GM23338 (cell line): Measurements from ENCODE around the gene PTH1R. TPM values are rescaled to one million over a fixed set of nuclear protein-coding genes. Genes with fewer than 3 reads are reported as not detected.

ENCODE experiments used
- ATAC-seq: fragments of 200-7000 bp; cut with Tn5 transposase; 3 replicates; pipeline ENCODE4 v1.9.1; 2020
- DNase-seq: peaks from one replicate; pipeline ENCODE4 v3.0.0-alpha.2; 2015; ENCODE audit warnings: low spot score
- H2AFZ ChIP-seq: fragments of 200-600 bp; sonication (generic); 2 replicates; pipeline ENCODE4 v1.8.0; 2016; ENCODE audit warnings: antibody characterized with exemption, mild to moderate bottlenecking, moderate library complexity
- H3F3A ChIP-seq: fragments of 200-600 bp; sonication (generic); replicated peaks from 2 replicates; pipeline ENCODE4 v1.8.0; 2017; ENCODE audit warnings: antibody characterized with exemption, mixed run types, low read depth
- H3K27ac ChIP-seq: fragments of 200-600 bp; sonication (generic); 2 replicates; pipeline ENCODE4 v1.6.1; 2016; ENCODE audit warnings: low read depth
- H3K27me3 ChIP-seq: fragments of 200-600 bp; sonication (generic); 2 replicates; pipeline ENCODE4 v1.8.0; 2016; ENCODE audit warnings: mild to moderate bottlenecking, mixed run types, moderate library complexity; ENCODE audit not compliant: insufficient read depth
- H3K36me3 ChIP-seq: fragments of 200-600 bp; sonication (generic); 2 replicates; pipeline ENCODE4 v1.8.0; 2016; ENCODE audit warnings: mild to moderate bottlenecking; ENCODE audit not compliant: insufficient read depth
- H3K4me1 ChIP-seq: fragments of 200-600 bp; sonication (generic); 2 replicates; pipeline ENCODE4 v1.8.0; 2016; ENCODE audit warnings: mild to moderate bottlenecking, moderate library complexity; ENCODE audit not compliant: insufficient read depth
- H3K4me2 ChIP-seq: fragments of 200-600 bp; sonication (generic); 2 replicates; pipeline ENCODE4 v1.7.1; 2017; ENCODE audit warnings: mixed run types
- H3K4me3 ChIP-seq: fragments of 200-600 bp; sonication (generic); 2 replicates; pipeline ENCODE4 v1.6.1; 2016; ENCODE audit warnings: mixed run types
- H3K79me2 ChIP-seq: fragments of 200-600 bp; sonication (generic); replicated peaks from 2 replicates; pipeline ENCODE4 v1.8.0; 2017; ENCODE audit warnings: mild to moderate bottlenecking; ENCODE audit not compliant: insufficient read depth
- H3K9me2 ChIP-seq: fragments of 200-600 bp; sonication (generic); 2 replicates; pipeline ENCODE4 v1.8.0; 2017; ENCODE audit not compliant: insufficient read depth
- H4K20me1 ChIP-seq: fragments of 200-600 bp; sonication (generic); replicated peaks from 2 replicates; pipeline ENCODE4 v1.8.0; 2017; ENCODE audit warnings: mild to moderate bottlenecking; ENCODE audit not compliant: insufficient read depth
- H3K27ac Mint-ChIP-seq: 2 replicates; pipeline ENCODE4 v1.8.0; 2020; ENCODE audit warnings: inconsistent platforms, mild to moderate bottlenecking, moderate library complexity, mixed read lengths
- H3K27me3 Mint-ChIP-seq: 3 replicates; pipeline ENCODE4 v1.8.0; 2022; ENCODE audit warnings: low read depth, mild to moderate bottlenecking, moderate library complexity, mixed read lengths, inconsistent platforms; ENCODE audit not compliant: insufficient read depth, poor library complexity
- H3K36me3 Mint-ChIP-seq: 3 replicates; pipeline ENCODE4 v1.8.0; 2021; ENCODE audit warnings: low read depth, mild to moderate bottlenecking, inconsistent platforms, moderate library complexity, mixed read lengths
- H3K4me1 Mint-ChIP-seq: 3 replicates; pipeline ENCODE4 v1.8.0; 2020; ENCODE audit warnings: mild to moderate bottlenecking, inconsistent platforms, mixed read lengths
- H3K4me3 Mint-ChIP-seq: 3 replicates; pipeline ENCODE4 v1.8.0; 2021; ENCODE audit warnings: moderate library complexity, mild to moderate bottlenecking, inconsistent platforms, mixed read lengths
- H3K9me3 Mint-ChIP-seq: 3 replicates; pipeline ENCODE4 v1.8.0; 2020; ENCODE audit warnings: moderate library complexity, mild to moderate bottlenecking, inconsistent platforms, mixed read lengths
- CREB1 ChIP-seq: fragments of 250-450 bp; sonication (Bioruptor Pico); IDR thresholded peaks from 2 replicates; pipeline ENCODE4 v1.5.0; 2020; ENCODE audit warnings: low read depth, mild to moderate bottlenecking, moderate library complexity
- CTCF ChIP-seq, 2 experiments: fragments of 200-600 bp in 1 of 2; sonication (generic) in 1 of 2; conservative IDR thresholded peaks; 2 replicates each; pipeline versions ENCODE4 v1.5.1 to v1.6.1; 2016 to 2017; ENCODE audit warnings: antibody characterized with exemption in 2 of 2, low read depth in 2 of 2, mild to moderate bottlenecking in 2 of 2, moderate library complexity in 1 of 2
- EZH2 ChIP-seq: fragments of 200-600 bp; sonication (generic); IDR thresholded peaks from one replicate; pipeline ENCODE4 v1.8.0; 2017; ENCODE audit warnings: antibody characterized with exemption, mild to moderate bottlenecking, low read depth; ENCODE audit not compliant: unreplicated experiment
- EZH2phosphoT487 ChIP-seq: fragments of 200-600 bp; sonication (generic); IDR thresholded peaks from one replicate; pipeline ENCODE4 v1.8.1; 2018; ENCODE audit warnings: antibody characterized with exemption; ENCODE audit not compliant: unreplicated experiment
- NANOG ChIP-seq: IDR thresholded peaks from 2 replicates; pipeline ENCODE4 v1.6.1; 2016; ENCODE audit warnings: antibody characterized with exemption, borderline replicate concordance
- POLR2AphosphoS5 ChIP-seq: IDR thresholded peaks from 2 replicates; pipeline ENCODE4 v1.6.1; 2016; ENCODE audit warnings: antibody characterized with exemption, low read depth
- REST ChIP-seq: IDR thresholded peaks from one replicate; pipeline ENCODE4 v1.6.1; 2018; ENCODE audit warnings: antibody characterized with exemption; ENCODE audit not compliant: unreplicated experiment
- STAT1 ChIP-seq: IDR thresholded peaks from one replicate; pipeline ENCODE4 v1.6.1; 2016; ENCODE audit warnings: antibody characterized with exemption; ENCODE audit not compliant: unreplicated experiment
- ZNF114 ChIP-seq: fragments of 250-450 bp; sonication (Bioruptor Pico); IDR thresholded peaks from 2 replicates; pipeline ENCODE4 v1.5.0; 2020; ENCODE audit warnings: mild to moderate bottlenecking, moderate library complexity
- ZNF331 ChIP-seq: fragments of 250-450 bp; sonication (Bioruptor Pico); IDR thresholded peaks from 2 replicates; pipeline ENCODE4 v1.5.0; 2020; ENCODE audit warnings: low read depth, mild to moderate bottlenecking, moderate library complexity
- ZNF462 ChIP-seq: fragments of 250-450 bp; sonication (Bioruptor Pico); IDR thresholded peaks from 2 replicates; pipeline ENCODE4 v1.5.0; 2020; ENCODE audit warnings: mild to moderate bottlenecking, moderate library complexity
- polyA plus RNA-seq: library from polyadenylated mRNA; unstranded; fragments of >200 nt; fragmentation: Nextera tagmentation; extraction: Ambion mirVana; gene quantifications from 2 replicates; pipeline ENCODE4 v1.2.1, GENCODE V29; 2016
- total RNA-seq: library from RNA; depleted of rRNA; stranded (reverse); fragments of >200 nt; shearing (Covaris generic); gene quantifications from 2 replicates; pipeline ENCODE4 v1.2.3, GENCODE V29; 2014

PTH1R gene
- total and polyA plus RNA-seq, 2 experiments from 2014 or later = 1.3 to 1.9 TPM

- Histone ChIP-seq H3K27me3 (peaks cover 21% of the 10 kb centered on the region), H3K4me3 (no peak overlapping the region), H3K27ac (no peak overlapping the region), H3K9me2 (no peaks in the 10 kb centered on the region), H3K36me3 (no peaks in the 10 kb centered on the region), H3F3A (no peaks in the 10 kb centered on the region), H3K4me1 (no peaks in the 10 kb centered on the region), H3K79me2 (no peaks in the 10 kb centered on the region), H4K20me1 (0 out of 2 replicates have a peak, but pooled peaks cover 3% of the 10 kb centered on the region), H2AFZ (no peak overlapping the region), H3K4me2 (no peak overlapping the region)
- ATAC-seq (no peak), DNase-seq (no peak)
- H3K4me3 Mint-ChIP-seq = no peak overlapping the region
- H3K36me3 Mint-ChIP-seq = no peaks in the 10 kb centered on the region
- TF ChIP-seq NANOG = no peak
- TF ChIP-seq STAT1 = no peak
- TF ChIP-seq ZNF462 = no peak
- TF ChIP-seq EZH2 = no peak
- TF ChIP-seq POLR2AphosphoS5 = no peak
- TF ChIP-seq ZNF331 (CRISPR knock-in tag) = no peak
- TF ChIP-seq ZNF114 (CRISPR knock-in tag) = no peak
- TF ChIP-seq CTCF (conservative IDR thresholded peaks at IDR 0.05; ENCODE audit: low read depth in 2 of 2) = no peak
- TF ChIP-seq REST = no peak
- no peak for TF ChIP-seq CREB1 (CRISPR knock-in tag)
- TF ChIP-seq EZH2phosphoT487 = no peak
- H3K9me3 Mint-ChIP-seq = no peaks in the 10 kb centered on the region
- no peak overlapping the region for H3K27ac Mint-ChIP-seq
- H3K27me3 Mint-ChIP-seq = peaks cover 28% of the 10 kb centered on the region
- H3K4me1 Mint-ChIP-seq = peaks cover 8% of the 10 kb centered on the region; the same call in 2 of the 3 replicates
These were observed 22.4 kb downstream of the PTH1R start for GRCh38 chr3:46900007-46900292.
